Upper lobe of left lung (tissue), 6 donors: ENCODE data around the gene AGAP1. TPM values are rescaled to one million over a fixed set of nuclear protein-coding genes. Genes with fewer than 3 reads are reported as not detected.

Source experiments
- ATAC-seq, 2 donors: fragments of 200-7000 bp; cut with Tn5 transposase; one replicate each; pipeline ENCODE4 v1.9.1; 2022; ENCODE audit warnings: mild to moderate bottlenecking in 2 of 2, moderate library complexity in 2 of 2; ENCODE audit not compliant: low FRiP score in 2 of 2
- DNase-seq, 2 donors: peaks; one replicate each; pipeline ENCODE4 v3.0.0-alpha.2; 2019 to 2020
- H3K27ac ChIP-seq, 4 donors: fragments of 200-600 bp; sonication (generic); one replicate each; pipeline ENCODE4 v1.5.1; 2016 to 2019
- H3K27me3 ChIP-seq, 4 donors: fragments of 200-600 bp; sonication (generic); one replicate each; pipeline ENCODE4 v1.5.1; 2017 to 2019
- H3K36me3 ChIP-seq, 4 donors: fragments of 200-600 bp; sonication (generic); one replicate each; pipeline ENCODE4 v1.5.1; 2016 to 2019
- H3K4me1 ChIP-seq, 4 donors: fragments of 200-600 bp; sonication (generic); one replicate each; pipeline ENCODE4 v1.5.1; 2018 to 2019
- H3K4me3 ChIP-seq, 4 donors: fragments of 200-600 bp; sonication (generic); one replicate each; pipeline ENCODE4 v1.5.1; 2017 to 2019; ENCODE audit warnings: mild to moderate bottlenecking in 2 of 4, moderate library complexity in 1 of 4
- H3K9me3 ChIP-seq, 4 donors: fragments of 200-600 bp; sonication (generic); one replicate each; pipeline ENCODE4 v1.5.1; 2018 to 2019
- EP300 ChIP-seq, 4 donors: sonication (generic); formaldehyde crosslinking; IDR thresholded peaks; one replicate each; pipeline ENCODE4 v1.5.1; 2017; ENCODE audit warnings: antibody characterized with exemption in 4 of 4, control low read depth in 2 of 4
- POLR2A ChIP-seq, 4 donors: fragments of 450-650 bp; IDR thresholded peaks; one replicate each; pipeline ENCODE4 v1.5.1; 2016 to 2017; ENCODE audit warnings: antibody characterized with exemption in 4 of 4, mild to moderate bottlenecking in 2 of 4
- POLR2AphosphoS5 ChIP-seq, 2 donors: sonication (generic); formaldehyde crosslinking; IDR thresholded peaks; one replicate each; pipeline ENCODE4 v1.5.1; 2017; ENCODE audit warnings: antibody characterized with exemption in 2 of 2
- WGBS, 2 donors: methylation state at CpG; one replicate each; pipeline ENCODE4 v1.1.5; 2017 to 2018; 5-methylcytosine and 5-hydroxymethylcytosine counted together
- total RNA-seq, 6 donors: library from RNA; depleted of rRNA in 4 of 6; stranded (reverse); fragments of >200 nt in 4 of 6; gene quantifications; one replicate each; pipeline versions ENCODE4 v1.1.0 to v1.2.1, GENCODE V29; 2016 to 2021
- TF ChIP-seq, protein P1 (sequence below), 6 experiments: fragments of 450-650 bp in 4 of 6; fragments of 200-600 bp in 2 of 6; sonication (generic) in 2 of 6; IDR thresholded peaks; one replicate each; pipeline ENCODE4 v1.5.1; 2016 to 2019; ENCODE audit warnings: antibody characterized with exemption in 6 of 6
- donor health status: DM: no; HTN: no; CAD: no; lungs with moderate emphysema.
- donor health status: DM: no; HTN: yes; CAD: no; lungs with severe emphysema.

Gene AGAP1
- total RNA-seq, 6 donors from 2014 or later = 25.5 to 45.1 (median 30.7) TPM

DNA sequence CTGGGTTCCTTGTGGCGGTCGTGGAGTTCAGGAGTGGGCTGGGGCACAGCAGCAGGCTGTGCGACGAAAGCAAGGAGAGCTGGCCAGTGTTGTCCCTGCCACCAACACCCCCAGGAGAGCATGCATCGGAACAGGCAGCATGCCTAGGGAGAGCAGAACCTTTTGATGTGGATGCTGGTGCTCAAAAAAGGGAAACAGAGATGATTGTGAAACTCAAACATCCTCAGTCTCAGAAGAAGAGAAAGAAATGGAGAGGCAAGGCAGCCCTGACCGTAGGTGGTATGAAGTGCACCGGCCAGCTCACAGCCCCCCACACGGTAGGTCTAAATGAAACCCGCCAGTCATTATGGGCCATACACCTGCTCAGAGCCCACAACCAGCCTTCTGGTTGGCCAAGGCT is 420.9 kb downstream of the AGAP1 start:
- Histone ChIP-seq H3K9me3 (no peaks in the 10 kb centered on the region), H3K36me3 (peaks cover 0 to 21% (median 2%) of the 10 kb centered on the region in 4 donors), H3K4me1 (no peaks in the 10 kb centered on the region), H3K27me3 (no peaks in the 10 kb centered on the region), H3K4me3 (no peak overlapping the region), H3K27ac (no peak overlapping the region)
- no peak for ATAC-seq
- no peak for DNase-seq
- WGBS, 2 donors = 89 to 91% methylated on average over 9 of the region's 9 CpGs
- TF ChIP-seq EP300 (IDR thresholded peaks at IDR 0.05) (no peak), POLR2A (IDR thresholded peaks at IDR 0.05) (no peak), POLR2AphosphoS5 (IDR thresholded peaks at IDR 0.05) (no peak)
- TF ChIP-seq, protein P1, sequence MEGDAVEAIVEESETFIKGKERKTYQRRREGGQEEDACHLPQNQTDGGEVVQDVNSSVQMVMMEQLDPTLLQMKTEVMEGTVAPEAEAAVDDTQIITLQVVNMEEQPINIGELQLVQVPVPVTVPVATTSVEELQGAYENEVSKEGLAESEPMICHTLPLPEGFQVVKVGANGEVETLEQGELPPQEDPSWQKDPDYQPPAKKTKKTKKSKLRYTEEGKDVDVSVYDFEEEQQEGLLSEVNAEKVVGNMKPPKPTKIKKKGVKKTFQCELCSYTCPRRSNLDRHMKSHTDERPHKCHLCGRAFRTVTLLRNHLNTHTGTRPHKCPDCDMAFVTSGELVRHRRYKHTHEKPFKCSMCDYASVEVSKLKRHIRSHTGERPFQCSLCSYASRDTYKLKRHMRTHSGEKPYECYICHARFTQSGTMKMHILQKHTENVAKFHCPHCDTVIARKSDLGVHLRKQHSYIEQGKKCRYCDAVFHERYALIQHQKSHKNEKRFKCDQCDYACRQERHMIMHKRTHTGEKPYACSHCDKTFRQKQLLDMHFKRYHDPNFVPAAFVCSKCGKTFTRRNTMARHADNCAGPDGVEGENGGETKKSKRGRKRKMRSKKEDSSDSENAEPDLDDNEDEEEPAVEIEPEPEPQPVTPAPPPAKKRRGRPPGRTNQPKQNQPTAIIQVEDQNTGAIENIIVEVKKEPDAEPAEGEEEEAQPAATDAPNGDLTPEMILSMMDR (IDR thresholded peaks at IDR 0.05) = no peak

DNA sequence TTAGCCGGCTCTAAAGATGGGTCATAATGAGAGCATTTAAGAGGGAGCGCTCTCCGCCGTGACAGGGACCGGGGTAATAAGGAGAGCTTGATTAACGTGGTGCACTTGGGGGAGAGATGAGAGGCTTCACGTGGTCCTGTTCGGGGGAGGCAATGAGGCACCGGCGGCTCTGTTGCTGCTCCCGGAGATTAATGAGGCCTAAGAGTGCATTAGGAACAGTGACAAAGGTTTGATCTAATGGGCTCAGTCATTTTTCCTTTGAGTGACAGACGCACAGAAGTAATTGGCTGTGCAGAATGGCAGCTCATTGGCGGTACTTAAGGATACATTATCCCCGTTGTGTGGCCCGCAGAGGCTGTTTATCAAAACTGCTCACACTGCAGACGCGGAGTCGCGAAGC is 423.7 kb downstream of the AGAP1 start:
- TF ChIP-seq POLR2A (IDR thresholded peaks at IDR 0.05) = no peak
- TF ChIP-seq, protein P1 (IDR thresholded peaks at IDR 0.05) = no peak
- no peak for TF ChIP-seq EP300 (IDR thresholded peaks at IDR 0.05)
- no peak for TF ChIP-seq POLR2AphosphoS5 (IDR thresholded peaks at IDR 0.05)
- no peak for DNase-seq

DNA sequence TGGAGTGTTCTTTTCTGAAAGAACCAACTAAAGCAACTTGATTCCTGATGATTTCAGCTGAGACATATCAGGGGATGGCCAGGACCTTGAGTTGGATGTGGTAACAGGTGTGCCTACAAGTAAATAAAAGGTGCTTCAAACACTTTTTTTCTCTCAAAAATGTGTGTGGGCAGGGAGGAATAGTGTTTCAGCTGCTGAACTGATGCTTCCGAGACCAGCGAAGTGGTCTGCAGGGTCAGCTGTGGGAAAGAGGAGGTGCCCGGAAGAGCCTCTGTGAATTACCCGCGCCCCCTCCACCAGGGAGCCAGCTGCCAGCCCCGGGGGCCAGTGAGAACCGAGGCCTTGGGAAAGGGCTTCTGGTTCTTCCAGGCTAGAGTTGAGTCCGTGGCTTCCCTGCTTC is 425.0 kb downstream of the AGAP1 start:
- no peak overlapping the region for H3K4me3 ChIP-seq
- no peaks in the 10 kb centered on the region for H3K9me3 ChIP-seq
- ATAC-seq = no peak
- no peaks in the 10 kb centered on the region for H3K27me3 ChIP-seq
- H3K4me1 ChIP-seq = no peaks in the 10 kb centered on the region
- TF ChIP-seq POLR2A (IDR thresholded peaks at IDR 0.05) (no peak), POLR2AphosphoS5 (IDR thresholded peaks at IDR 0.05) (no peak), EP300 (IDR thresholded peaks at IDR 0.05) (no peak)
- TF ChIP-seq, protein P1 (IDR thresholded peaks at IDR 0.05) = no peak
- no peak overlapping the region for H3K27ac ChIP-seq
- H3K36me3 ChIP-seq = peaks cover 0 to 16% (median 4%) of the 10 kb centered on the region in 4 donors
- no peak for DNase-seq
- 89 to 90% methylated on average over 6 to 8 of the region's 8 CpGs for WGBS, 2 donors

More for the DNA sequence above, 423.7 kb downstream of the AGAP1 start:
- no peak for ATAC-seq
- WGBS, 2 donors = 92 to 93% methylated on average over 19 of the region's 19 CpGs
- Histone ChIP-seq H3K4me1 (no peaks in the 10 kb centered on the region), H3K27ac (no peak overlapping the region), H3K4me3 (no peak overlapping the region), H3K36me3 (peaks cover 0 to 16% (median 4%) of the 10 kb centered on the region in 4 donors), H3K9me3 (no peaks in the 10 kb centered on the region), H3K27me3 (no peaks in the 10 kb centered on the region)

DNA sequence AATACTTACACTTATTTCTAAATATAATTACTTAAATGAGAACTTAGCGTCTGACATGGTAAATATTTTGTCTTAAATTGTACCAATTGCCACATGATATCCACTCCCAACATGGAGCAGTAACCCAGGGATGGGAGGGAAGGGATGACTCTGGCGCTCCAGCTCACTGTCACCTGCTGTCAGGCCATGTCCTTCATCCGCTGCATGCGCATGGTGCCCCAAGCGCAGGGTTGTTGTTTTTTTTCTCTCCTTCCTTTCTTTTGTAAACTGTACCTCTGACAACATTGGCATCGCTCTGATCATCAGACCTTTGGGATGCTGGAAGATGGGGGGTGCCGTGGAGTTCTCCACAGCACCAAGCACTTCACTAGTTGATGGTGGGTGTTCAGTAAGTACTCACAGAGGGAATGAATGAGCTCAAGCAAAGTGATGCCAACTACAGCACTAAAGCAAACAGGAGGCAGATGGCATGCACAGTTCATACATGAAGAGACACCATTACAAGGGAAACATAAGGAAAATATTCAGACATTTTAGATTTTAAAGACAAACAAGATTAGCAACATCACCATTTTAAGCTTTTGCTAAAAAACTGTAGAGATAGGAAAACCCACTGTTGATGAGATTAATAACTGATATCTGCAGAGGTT is 426.5 kb downstream of the AGAP1 start:
- Histone ChIP-seq H3K9me3 (no peaks in the 10 kb centered on the region), H3K27ac (no peak overlapping the region), H3K36me3 (peaks cover 0 to 4% (median 3%) of the 10 kb centered on the region in 4 donors), H3K4me1 (no peaks in the 10 kb centered on the region), H3K27me3 (no peaks in the 10 kb centered on the region), H3K4me3 (no peak overlapping the region)
- DNase-seq (no peak), ATAC-seq (no peak)
- WGBS, 2 donors = 91 to 100% methylated on average over 7 of the region's 7 CpGs
- TF ChIP-seq POLR2A (IDR thresholded peaks at IDR 0.05) = no peak
- TF ChIP-seq, protein P1 (IDR thresholded peaks at IDR 0.05) = no peak
- no peak for TF ChIP-seq EP300 (IDR thresholded peaks at IDR 0.05)
- no peak for TF ChIP-seq POLR2AphosphoS5 (IDR thresholded peaks at IDR 0.05)
